Stomach (tissue), 9 donors: ENCODE results near the gene ADAD2. TPM values are rescaled to one million over a fixed set of nuclear protein-coding genes. Genes with fewer than 3 reads are reported as not detected.

ENCODE experiments used
- DNase-seq, 2 donors: peaks; one replicate each; pipeline versions ENCODE4 v3.0.0 to v3.0.0-alpha.2; 2013 to 2019
- H3K27ac ChIP-seq, 5 donors: fragments of 200-600 bp in 4 of 5; sonication (generic) in 4 of 5; one replicate each; pipeline ENCODE4 v1.5.1; 2013 to 2019; ENCODE audit warnings: mild to moderate bottlenecking in 1 of 5, moderate library complexity in 1 of 5
- H3K27me3 ChIP-seq, 3 donors: fragments of 200-600 bp; sonication (generic); one replicate each; pipeline ENCODE4 v1.5.1; 2017 to 2019; ENCODE audit warnings: mixed run types in 1 of 3
- H3K36me3 ChIP-seq, 4 donors: fragments of 200-600 bp; sonication (generic); 1 replicate in 3 of 4; 2 replicates in 1 of 4; pipeline ENCODE4 v1.5.1; 2016 to 2019
- H3K4me1 ChIP-seq, 4 donors: fragments of 200-600 bp; sonication (generic); one replicate each; pipeline ENCODE4 v1.5.1; 2016 to 2019
- H3K4me3 ChIP-seq, 4 donors: fragments of 200-600 bp; sonication (generic) in 3 of 4; one replicate each; pipeline ENCODE4 v1.5.1; 2016 to 2019; ENCODE audit warnings: mild to moderate bottlenecking in 1 of 4
- H3K9me3 ChIP-seq, 4 donors: fragments of 200-600 bp; sonication (generic); one replicate each; pipeline ENCODE4 v1.5.1; 2016 to 2019
- EP300 ChIP-seq: sonication (generic); formaldehyde crosslinking; IDR thresholded peaks from one replicate; pipeline ENCODE4 v1.6.1; 2017; ENCODE audit warnings: antibody characterized with exemption
- POLR2A ChIP-seq, 4 donors: fragments of 450-650 bp; IDR thresholded peaks; one replicate each; pipeline ENCODE4 v1.6.1; 2016; ENCODE audit warnings: antibody characterized with exemption in 4 of 4, control low read depth in 2 of 4, mild to moderate bottlenecking in 1 of 4, moderate library complexity in 1 of 4
- POLR2AphosphoS5 ChIP-seq, 3 donors: sonication (generic); formaldehyde crosslinking; IDR thresholded peaks; one replicate each; pipeline ENCODE4 v1.6.1; 2016; ENCODE audit warnings: antibody characterized with exemption in 3 of 3
- WGBS, 5 donors: extraction: QIAGEN DNeasy Blood & Tissue Kit in 3 of 5; methylation state at CpG; one replicate each; pipeline versions ENCODE4 v1.1.5 to v1.1.7; 2013 to 2018; 5-methylcytosine and 5-hydroxymethylcytosine counted together
- intact Hi-C: fragments of 100-400 bp; cut with DNase I; formaldehyde crosslinking; loops from one replicate; pipeline ENCODE4 v1.15.1; 2023; ENCODE audit warnings: low total_unique reads
- polyA plus RNA-seq, 3 donors: library from polyadenylated mRNA; stranded (reverse); fragments of 200-250 nt; gene quantifications; one replicate each; pipeline ENCODE4 v1.2.3, GENCODE V29; 2013
- total RNA-seq, 5 donors: library from RNA; depleted of rRNA; stranded (reverse); fragments of >200 nt; gene quantifications; one replicate each; pipeline versions ENCODE4 v1.1.0 to v1.2.3, GENCODE V29; 2014 to 2016
- TF ChIP-seq, protein P1 (sequence below), 7 experiments: fragments of 450-650 bp in 4 of 7; fragments of 200-600 bp in 3 of 7; sonication (generic) in 3 of 7; IDR thresholded peaks; one replicate each; pipeline ENCODE4 v1.5.1; 2016 to 2019; ENCODE audit warnings: antibody characterized with exemption in 7 of 7, control low read depth in 2 of 7, mild to moderate bottlenecking in 1 of 7
- donor health status: healthy with polysubstance abuse.
- donor health status: Bipolar disorder and iron deficiency.
- donor health status: healthy.

ADAD2 gene
- total and polyA plus RNA-seq, 8 donors: 0.18 to 4.3 (median 2.5) TPM; not detected in 4

DNA sequence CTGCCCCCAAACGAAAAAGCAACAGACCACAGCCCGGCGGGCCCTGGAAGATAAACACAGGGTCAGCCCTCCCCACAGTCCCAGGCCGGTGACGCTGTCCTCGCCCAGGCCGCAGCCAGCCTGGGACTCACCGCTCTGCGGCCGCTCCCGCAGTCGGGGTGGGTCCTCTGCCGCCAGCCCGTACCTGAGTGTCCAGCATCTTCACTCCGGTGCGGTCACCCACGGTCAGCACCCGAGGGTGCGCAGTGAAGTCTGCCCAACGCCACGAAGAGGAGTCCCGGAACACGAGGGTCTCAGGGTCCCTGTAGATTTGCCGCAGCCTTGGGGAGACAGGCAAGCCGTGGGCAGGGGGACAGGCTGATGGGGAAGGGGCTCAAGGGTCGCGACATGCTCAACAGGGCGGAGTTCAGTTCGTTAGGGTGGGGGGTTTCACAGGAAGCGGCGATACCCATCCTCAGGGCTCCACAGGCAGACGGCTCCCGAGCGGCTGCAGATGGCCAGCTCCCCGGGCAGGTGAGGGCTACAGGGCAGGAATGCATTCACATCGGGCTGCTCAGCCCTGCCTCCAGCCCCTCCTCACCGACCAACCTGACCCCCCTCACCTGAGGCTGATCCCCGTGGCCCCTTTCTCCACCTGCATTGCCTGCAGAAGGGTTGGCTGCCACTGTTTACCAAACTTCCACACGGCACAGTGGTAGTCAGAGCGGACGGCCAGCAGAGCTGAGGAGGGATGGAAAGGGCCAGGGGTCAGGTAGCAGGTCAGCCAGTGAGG is 9.6 kb upstream of the ADAD2 start:
- Histone ChIP-seq H3K9me3 (no peaks in the 10 kb centered on the region), H3K36me3 (peaks cover 51 to 73% (median 70%) of the 10 kb centered on the region in 4 donors), H3K4me3 (no peak overlapping the region), H3K27me3 (no peaks in the 10 kb centered on the region), H3K27ac (no peak overlapping the region), H3K4me1 (peaks cover 35 to 54% (median 42%) of the 10 kb centered on the region in 4 donors)
- no peak for DNase-seq
- intact Hi-C loops: no loop called here
- TF ChIP-seq POLR2A (IDR thresholded peaks at IDR 0.05) (no peak), POLR2AphosphoS5 (IDR thresholded peaks at IDR 0.05) (no peak), EP300 (no peak)
- TF ChIP-seq, protein P1, sequence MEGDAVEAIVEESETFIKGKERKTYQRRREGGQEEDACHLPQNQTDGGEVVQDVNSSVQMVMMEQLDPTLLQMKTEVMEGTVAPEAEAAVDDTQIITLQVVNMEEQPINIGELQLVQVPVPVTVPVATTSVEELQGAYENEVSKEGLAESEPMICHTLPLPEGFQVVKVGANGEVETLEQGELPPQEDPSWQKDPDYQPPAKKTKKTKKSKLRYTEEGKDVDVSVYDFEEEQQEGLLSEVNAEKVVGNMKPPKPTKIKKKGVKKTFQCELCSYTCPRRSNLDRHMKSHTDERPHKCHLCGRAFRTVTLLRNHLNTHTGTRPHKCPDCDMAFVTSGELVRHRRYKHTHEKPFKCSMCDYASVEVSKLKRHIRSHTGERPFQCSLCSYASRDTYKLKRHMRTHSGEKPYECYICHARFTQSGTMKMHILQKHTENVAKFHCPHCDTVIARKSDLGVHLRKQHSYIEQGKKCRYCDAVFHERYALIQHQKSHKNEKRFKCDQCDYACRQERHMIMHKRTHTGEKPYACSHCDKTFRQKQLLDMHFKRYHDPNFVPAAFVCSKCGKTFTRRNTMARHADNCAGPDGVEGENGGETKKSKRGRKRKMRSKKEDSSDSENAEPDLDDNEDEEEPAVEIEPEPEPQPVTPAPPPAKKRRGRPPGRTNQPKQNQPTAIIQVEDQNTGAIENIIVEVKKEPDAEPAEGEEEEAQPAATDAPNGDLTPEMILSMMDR (IDR thresholded peaks at IDR 0.05): no peak
- 89 to 94% (median 91%) methylated on average over 39 to 41 of the region's 41 CpGs for WGBS, 5 donors

DNA sequence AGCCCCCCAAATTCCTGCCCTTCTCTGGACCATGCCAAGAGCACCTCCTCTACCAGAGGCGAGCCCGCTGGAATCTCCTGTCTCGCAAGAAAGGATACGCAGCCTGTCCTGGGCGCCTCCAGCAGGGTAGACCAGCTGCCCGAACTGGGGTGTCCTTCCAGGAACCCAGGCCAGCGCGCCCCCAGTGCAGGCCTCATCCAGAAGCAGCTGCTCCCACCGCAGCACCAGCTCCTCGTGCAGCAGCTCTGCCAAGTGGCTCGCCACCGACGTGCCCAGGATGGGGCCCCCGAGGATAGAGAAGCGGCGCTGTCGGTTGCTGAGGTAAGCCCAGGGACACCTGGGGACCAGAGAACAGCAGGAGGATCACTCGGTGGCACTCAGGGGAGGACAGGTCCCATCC is 8.9 kb upstream of the ADAD2 start:
- intact Hi-C loops: no loop called here
- DNase-seq: no peak
- peaks cover 51 to 73% (median 70%) of the 10 kb centered on the region in 4 donors for H3K36me3 ChIP-seq
- no peak overlapping the region for H3K27ac ChIP-seq
- WGBS, 5 donors: 96 to 97% (median 96%) methylated on average over 11 to 18 of the region's 18 CpGs
- H3K4me1 ChIP-seq: peaks cover 27 to 47% (median 35%) of the 10 kb centered on the region in 4 donors
- TF ChIP-seq EP300 (no peak), POLR2A (IDR thresholded peaks at IDR 0.05) (no peak), POLR2AphosphoS5 (IDR thresholded peaks at IDR 0.05) (no peak)
- TF ChIP-seq, protein P1 (IDR thresholded peaks at IDR 0.05): no peak
- no peaks in the 10 kb centered on the region for H3K9me3 ChIP-seq
- no peaks in the 10 kb centered on the region for H3K27me3 ChIP-seq
- no peak overlapping the region for H3K4me3 ChIP-seq

DNA sequence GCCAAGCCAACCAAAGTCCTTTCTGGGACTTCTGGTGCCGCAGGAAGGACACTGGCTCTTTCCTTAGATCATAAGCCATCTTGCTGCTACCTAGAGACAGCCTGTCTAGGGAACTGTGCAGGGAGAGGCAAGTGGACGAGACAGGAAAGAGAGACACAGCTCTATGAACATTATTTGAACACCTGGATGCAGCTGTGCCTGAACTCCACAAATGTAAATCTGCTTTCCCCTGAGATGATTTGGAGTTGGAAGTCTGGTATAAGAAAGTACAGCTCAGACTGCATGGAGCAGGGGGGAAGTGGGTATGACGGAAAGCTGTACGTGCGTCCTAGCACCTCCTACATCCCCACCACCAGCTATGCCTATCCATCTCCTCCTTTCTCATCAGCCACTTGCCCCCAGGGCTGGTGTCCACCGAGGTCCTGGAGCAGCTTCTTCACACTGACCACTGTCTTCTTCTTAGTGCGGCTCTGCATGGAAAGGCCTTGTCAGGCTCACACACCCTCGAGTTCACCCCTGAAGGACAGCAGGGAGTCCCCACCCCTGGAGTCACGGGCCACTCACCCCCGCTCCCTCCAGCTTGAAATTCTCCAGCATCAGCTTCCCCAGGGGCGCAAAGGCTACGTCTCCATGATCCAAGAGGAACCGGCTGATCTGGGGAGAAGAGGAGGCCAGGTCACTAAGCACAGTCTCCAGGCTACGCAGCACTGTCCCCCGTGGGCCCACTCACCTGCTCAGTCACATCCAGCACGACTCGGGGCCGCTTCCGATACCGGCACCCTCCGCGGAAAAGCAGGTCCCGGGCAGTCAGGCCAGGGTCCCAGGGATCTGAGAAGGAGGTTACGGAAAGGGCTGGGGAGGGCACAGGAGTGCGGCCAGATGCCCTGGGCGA is 8.0 kb upstream of the ADAD2 start:
- Histone ChIP-seq H3K9me3 (no peaks in the 10 kb centered on the region), H3K4me1 (peaks cover 21 to 42% (median 30%) of the 10 kb centered on the region in 4 donors), H3K36me3 (peaks cover 51 to 71% (median 68%) of the 10 kb centered on the region in 4 donors), H3K4me3 (no peak overlapping the region), H3K27ac (peak overlapping the region in 1 of 5 donors; percentile 86), H3K27me3 (no peaks in the 10 kb centered on the region)
- DNase-seq: no peak
- intact Hi-C loops: no loop called here
- TF ChIP-seq EP300 (no peak), POLR2AphosphoS5 (IDR thresholded peaks at IDR 0.05) (no peak), POLR2A (IDR thresholded peaks at IDR 0.05) (no peak)
- TF ChIP-seq, protein P1 (IDR thresholded peaks at IDR 0.05): no peak
- 92 to 97% (median 95%) methylated on average over 26 of the region's 26 CpGs for WGBS, 5 donors

DNA sequence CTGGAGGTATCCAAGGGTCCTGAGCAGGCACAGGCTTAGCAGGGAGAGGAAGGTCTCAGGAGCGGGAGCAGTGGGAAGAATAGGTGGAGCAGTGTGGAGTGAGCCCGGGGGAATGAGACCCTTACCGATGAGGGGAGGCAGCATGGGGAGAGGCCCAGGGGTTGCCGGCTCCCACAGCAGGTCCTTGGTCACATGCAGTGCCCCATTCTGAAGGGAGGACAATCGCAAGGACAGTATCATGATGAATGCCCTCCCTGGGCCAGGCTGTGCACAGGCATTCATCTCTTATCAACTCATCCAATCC is 7.4 kb upstream of the ADAD2 start:
- Histone ChIP-seq H3K9me3 (no peaks in the 10 kb centered on the region), H3K4me3 (no peak overlapping the region), H3K27me3 (no peaks in the 10 kb centered on the region), H3K27ac (peak overlapping the region in 2 of 5 donors; percentile 60 to 86), H3K36me3 (peaks cover 48 to 65% (median 62%) of the 10 kb centered on the region in 4 donors), H3K4me1 (peaks cover 21 to 36% (median 27%) of the 10 kb centered on the region in 4 donors)
- DNase-seq: no peak
- intact Hi-C loops: no loop called here
- WGBS, 5 donors: 89 to 97% (median 95%) methylated on average over 5 of the region's 5 CpGs
- TF ChIP-seq EP300 (no peak), POLR2A (IDR thresholded peaks at IDR 0.05) (no peak), POLR2AphosphoS5 (IDR thresholded peaks at IDR 0.05) (no peak)
- TF ChIP-seq, protein P1 (IDR thresholded peaks at IDR 0.05): no peak
